ENCODE measurements around the gene IRF2BP1.

IRF2BP1 gene

DNA sequence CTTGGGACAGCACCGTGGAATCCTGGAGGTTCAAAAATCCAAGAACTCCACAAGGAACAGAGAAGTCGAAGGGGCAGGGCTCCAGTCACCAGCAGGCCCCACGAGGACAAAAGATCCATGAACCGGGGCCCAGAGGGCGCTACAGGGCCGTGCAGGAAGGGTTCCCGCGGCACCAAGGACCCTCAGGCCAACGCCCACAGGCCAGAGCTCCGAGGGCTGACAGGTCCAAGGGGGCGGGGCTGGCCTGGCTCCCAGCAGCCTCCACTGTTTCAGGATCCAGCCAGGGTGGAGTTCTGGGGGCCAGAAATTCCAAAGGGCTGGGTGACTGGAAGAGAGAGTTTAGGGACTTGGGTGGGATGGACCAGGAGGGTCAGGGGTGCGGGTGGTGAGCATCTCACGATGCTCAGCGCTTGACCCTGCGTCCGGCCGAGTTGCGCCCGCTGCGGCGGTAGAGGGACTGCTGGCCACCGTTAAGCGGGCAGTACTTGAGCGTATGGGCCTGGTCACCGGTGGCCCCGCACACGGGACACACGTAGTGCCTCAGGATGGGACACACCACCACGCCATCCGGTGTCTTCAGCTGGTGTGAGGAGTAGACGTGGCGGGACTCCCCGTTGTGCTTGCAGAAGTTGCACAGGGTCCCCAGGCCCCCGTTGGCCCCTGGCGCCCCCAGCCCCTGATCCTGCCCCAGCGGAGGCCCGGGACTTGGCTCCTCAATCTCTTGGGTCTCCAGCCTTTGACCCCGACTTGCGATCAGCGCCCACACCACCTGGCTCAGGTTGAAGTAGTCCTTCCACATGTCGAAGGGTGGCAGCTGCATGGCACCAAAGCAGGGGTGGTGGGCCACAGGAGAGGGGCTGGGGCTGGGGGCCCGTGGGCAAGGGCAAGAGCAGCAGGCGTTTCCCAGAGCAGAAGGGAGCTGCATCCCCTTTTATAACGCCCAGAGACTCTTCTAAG, 28.2 kb upstream of the IRF2BP1 start, which contains the start of gene NANOS2:
TSS of gene NANOS2 (minus strand) at position 905 of the 957 bp plus-strand sequence. CDS start at position 820, 85 bp downstream.
- no peaks in the 10 kb centered on the region for H3K4me1 ChIP-seq (ENCODE audit: insufficient read depth, low read length)
- H3K9ac ChIP-seq (ENCODE audit: low read depth, low read length): no peak within 1 kb of the TSS
- H3K9me3 ChIP-seq (ENCODE audit: control insufficient read depth, insufficient read depth, low read length): no peaks in the 10 kb centered on the region
- no peaks in the 10 kb centered on the region for H3K36me3 ChIP-seq (ENCODE audit: insufficient read depth, low read length)

DNA sequence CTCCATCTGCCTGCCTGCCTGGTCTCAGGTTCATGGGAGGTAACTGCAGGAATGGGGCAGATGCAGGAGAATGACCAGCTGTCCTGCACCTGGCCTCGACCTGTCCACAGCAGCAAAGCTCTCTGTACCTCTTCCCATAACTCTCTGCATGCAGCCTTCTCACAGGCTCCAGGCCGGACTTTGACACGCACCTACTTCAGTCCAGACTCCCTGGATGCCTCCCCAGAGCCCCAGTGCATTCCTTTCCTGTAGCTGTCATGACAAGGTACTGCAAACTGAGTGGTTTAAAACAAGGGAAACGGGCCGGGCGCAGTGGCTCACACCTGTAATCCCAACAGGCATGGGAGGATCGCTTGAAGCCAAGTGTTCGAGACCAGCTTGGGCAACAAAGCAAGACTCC, 25.4 kb upstream of the IRF2BP1 start:
- Histone ChIP-seq H3K9ac (ENCODE audit: low read depth, low read length) (no peak overlapping the region), H3K4me1 (ENCODE audit: insufficient read depth, low read length) (no peaks in the 10 kb centered on the region), H3K9me3 (ENCODE audit: control insufficient read depth, insufficient read depth, low read length) (no peaks in the 10 kb centered on the region), H3K36me3 (ENCODE audit: insufficient read depth, low read length) (no peaks in the 10 kb centered on the region)

DNA sequence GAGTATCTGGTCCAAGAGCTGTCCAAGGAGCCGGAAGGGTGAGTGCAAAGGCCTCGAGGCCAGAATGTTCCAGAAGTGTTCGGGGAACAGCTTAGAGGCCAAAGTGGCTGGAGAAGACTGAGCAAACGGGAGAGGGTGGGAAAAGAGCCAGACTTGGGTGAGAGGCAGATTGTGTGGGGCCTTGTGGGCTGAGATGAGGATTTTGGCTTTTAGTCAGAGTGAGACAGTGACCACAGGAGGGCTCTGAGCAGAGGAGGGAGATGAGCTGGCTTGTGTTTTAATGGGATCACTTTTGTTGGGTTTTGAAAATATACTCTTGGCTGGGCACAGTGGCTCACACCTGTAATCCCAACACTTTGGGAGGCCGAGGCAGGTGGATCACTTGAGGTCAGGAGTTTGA, 23.0 kb upstream of the IRF2BP1 start:
- Histone ChIP-seq H3K9ac (ENCODE audit: low read depth, low read length) (no peak overlapping the region), H3K9me3 (ENCODE audit: control insufficient read depth, insufficient read depth, low read length) (no peaks in the 10 kb centered on the region), H3K36me3 (ENCODE audit: insufficient read depth, low read length) (no peaks in the 10 kb centered on the region)

GRCh38 chr19:45906221-45906620, 20.3 kb upstream of the IRF2BP1 start:
- Histone ChIP-seq H3K9ac (ENCODE audit: low read depth, low read length) (no peak overlapping the region), H3K9me3 (ENCODE audit: control insufficient read depth, insufficient read depth, low read length) (no peaks in the 10 kb centered on the region), H3K36me3 (ENCODE audit: insufficient read depth, low read length) (no peaks in the 10 kb centered on the region), H3K4me1 (ENCODE audit: insufficient read depth, low read length) (no peaks in the 10 kb centered on the region)

More for the DNA sequence above, 23.0 kb upstream of the IRF2BP1 start:
- H3K4me1 ChIP-seq (ENCODE audit: insufficient read depth, low read length): no peaks in the 10 kb centered on the region

GRCh38 chr19:45905011-45905410, 19.1 kb upstream of the IRF2BP1 start:
- Histone ChIP-seq H3K9me3 (ENCODE audit: control insufficient read depth, insufficient read depth, low read length) (no peaks in the 10 kb centered on the region), H3K36me3 (ENCODE audit: insufficient read depth, low read length) (no peaks in the 10 kb centered on the region), H3K4me1 (ENCODE audit: insufficient read depth, low read length) (peaks cover 4% of the 10 kb centered on the region; the same call in 1 of the 2 replicates), H3K9ac (ENCODE audit: low read depth, low read length) (no peak overlapping the region)

GRCh38 chr19:45902651-45903625, 17.0 kb upstream of the IRF2BP1 start:
- Histone ChIP-seq H3K36me3 (ENCODE audit: insufficient read depth, low read length) (peaks cover 3% of the 10 kb centered on the region; the same call in 1 of the 2 replicates), H3K9me3 (ENCODE audit: control insufficient read depth, insufficient read depth, low read length) (no peaks in the 10 kb centered on the region), H3K4me1 (ENCODE audit: insufficient read depth, low read length) (peaks cover 4% of the 10 kb centered on the region; the same call in 1 of the 2 replicates), H3K9ac (ENCODE audit: low read depth, low read length) (peak overlapping the region; percentile 72)

GRCh38 chr19:45901912-45902650, 16.1 kb upstream of the IRF2BP1 start, which contains the start of gene MYPOP:
Gene MYPOP, minus strand, starts transcription at chr19:45902613. Its CDS starts 840 bp downstream, at chr19:45901773.
- Histone ChIP-seq H3K36me3 (ENCODE audit: insufficient read depth, low read length) (peaks cover 3% of the 10 kb centered on the region; the same call in 1 of the 2 replicates), H3K9ac (ENCODE audit: low read depth, low read length) (peak within 1 kb of the TSS; percentile 83), H3K9me3 (ENCODE audit: control insufficient read depth, insufficient read depth, low read length) (no peaks in the 10 kb centered on the region), H3K4me1 (ENCODE audit: insufficient read depth, low read length) (peaks cover 4% of the 10 kb centered on the region; the same call in 1 of the 2 replicates)

GRCh38 chr19:45901432-45901911, 15.5 kb upstream of the IRF2BP1 start:
- H3K9ac ChIP-seq (ENCODE audit: low read depth, low read length): peak overlapping the region; percentile 29; the same call in 1 of the 2 replicates
- peaks cover 4% of the 10 kb centered on the region; the same call in 1 of the 2 replicates for H3K4me1 ChIP-seq (ENCODE audit: insufficient read depth, low read length)
- H3K9me3 ChIP-seq (ENCODE audit: control insufficient read depth, insufficient read depth, low read length): no peaks in the 10 kb centered on the region
- H3K36me3 ChIP-seq (ENCODE audit: insufficient read depth, low read length): peaks cover 3% of the 10 kb centered on the region; the same call in 1 of the 2 replicates

GRCh38 chr19:45900738-45901431, 14.9 kb upstream of the IRF2BP1 start:
- Histone ChIP-seq H3K9me3 (ENCODE audit: control insufficient read depth, insufficient read depth, low read length) (no peaks in the 10 kb centered on the region), H3K4me1 (ENCODE audit: insufficient read depth, low read length) (peaks cover 4% of the 10 kb centered on the region; the same call in 1 of the 2 replicates), H3K36me3 (ENCODE audit: insufficient read depth, low read length) (peaks cover 3% of the 10 kb centered on the region; the same call in 1 of the 2 replicates), H3K9ac (ENCODE audit: low read depth, low read length) (peak overlapping the region; percentile 29; the same call in 1 of the 2 replicates)

DNA sequence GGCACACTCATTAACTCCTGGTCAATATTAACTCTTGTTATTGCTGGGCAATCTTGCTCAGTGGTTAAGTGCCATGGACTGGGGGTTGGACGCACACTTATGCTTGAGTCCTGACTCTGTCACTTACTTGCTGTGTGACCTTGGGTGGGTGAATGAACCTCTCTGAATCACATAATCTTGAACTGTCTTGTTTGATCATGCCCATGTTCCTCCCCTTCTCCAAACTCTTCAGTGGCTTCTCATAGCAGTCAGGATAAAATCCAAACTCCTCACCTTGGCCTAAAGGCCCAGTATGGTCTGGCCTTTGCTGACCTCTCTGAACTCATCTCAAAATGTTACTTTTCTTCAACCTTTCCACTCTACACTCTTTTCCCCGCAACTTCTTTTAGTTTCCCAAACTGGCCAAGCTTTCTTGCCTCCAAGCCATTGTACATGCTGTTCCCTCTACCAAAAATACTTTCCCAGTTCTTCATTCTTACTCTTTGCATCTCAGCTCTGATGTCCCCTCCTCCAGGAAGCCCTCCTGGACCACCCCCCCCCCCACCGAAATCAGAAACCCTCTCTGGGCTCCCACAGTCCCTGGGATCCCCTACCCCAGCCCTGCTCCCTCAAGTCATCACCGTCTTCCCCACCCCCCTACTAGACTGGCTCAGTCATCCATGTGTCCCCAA, 14.1 kb upstream of the IRF2BP1 start:
- Histone ChIP-seq H3K36me3 (ENCODE audit: insufficient read depth, low read length) (peaks cover 3% of the 10 kb centered on the region; the same call in 1 of the 2 replicates), H3K9me3 (ENCODE audit: control insufficient read depth, insufficient read depth, low read length) (no peaks in the 10 kb centered on the region), H3K9ac (ENCODE audit: low read depth, low read length) (no peak overlapping the region), H3K4me1 (ENCODE audit: insufficient read depth, low read length) (peaks cover 4% of the 10 kb centered on the region; the same call in 1 of the 2 replicates)

- Histone ChIP-seq H3K9me3 (ENCODE audit: control insufficient read depth, insufficient read depth, low read length) (no peaks in the 10 kb centered on the region), H3K9ac (ENCODE audit: low read depth, low read length) (no peak overlapping the region), H3K4me1 (ENCODE audit: insufficient read depth, low read length) (peaks cover 4% of the 10 kb centered on the region; the same call in 1 of the 2 replicates), H3K36me3 (ENCODE audit: insufficient read depth, low read length) (peaks cover 3% of the 10 kb centered on the region; the same call in 1 of the 2 replicates)
These were observed 13.3 kb upstream of the IRF2BP1 start for GRCh38 chr19:45899253-45899652.

GRCh38 chr19:45897261-45897812, 11.4 kb upstream of the IRF2BP1 start:
- Histone ChIP-seq H3K36me3 (ENCODE audit: insufficient read depth, low read length) (peaks cover 3% of the 10 kb centered on the region; the same call in 1 of the 2 replicates), H3K9ac (ENCODE audit: low read depth, low read length) (no peak overlapping the region), H3K9me3 (ENCODE audit: control insufficient read depth, insufficient read depth, low read length) (no peaks in the 10 kb centered on the region), H3K4me1 (ENCODE audit: insufficient read depth, low read length) (peaks cover 4% of the 10 kb centered on the region; the same call in 1 of the 2 replicates)
